HepG2 (cell line): Measurements from ENCODE around the gene OR10H2. TPM values are rescaled to one million over a fixed set of nuclear protein-coding genes. Genes with fewer than 3 reads are reported as not detected.

Experiments
- ATAC-seq: fragments of 200-7000 bp; cut with Tn5 transposase; 3 replicates; pipeline ENCODE4 v1.9.1; 2020; ENCODE audit warnings: mild to moderate bottlenecking, moderate library complexity
- BruUV-seq: library from RNA; stranded (reverse); fragments of 400-500 nt; replicated peaks from 2 replicates; lab custom pipeline; 2021; lab: Mats Ljungman, UMichigan
- CTCF ChIA-PET: fragments of 300-600 bp; formaldehyde crosslinking; extraction: SDS; loops from one replicate; lab custom pipeline; 2021; ENCODE audit warnings: low total read pairs, inconsistent platforms, low intra/inter-chr PET ratio; lab: Yijun Ruan, JAX
- POLR2A ChIA-PET: fragments of 350-600 bp; sonication (Branson Sonifier 250); formaldehyde crosslinking; loops from one replicate; lab custom pipeline; 2020; ENCODE audit warnings: antibody characterized with exemption, inconsistent platforms; lab: Yijun Ruan, JAX
- DNase-seq: peaks from one replicate; pipeline ENCODE4 v3.0.0-alpha.2; 2015; ENCODE audit warnings: low spot score
- FAIRE-seq: peaks from 3 replicates; lab custom pipeline; 2011; peaks lifted over from hg19 to GRCh38; lab: Jason Lieb, UNC
- H2AFZ ChIP-seq: one replicate; pipeline ENCODE4 v1.6.1; 2011; ENCODE audit warnings: low read length, inconsistent platforms
- H3K27ac ChIP-seq: fragments of 300-600 bp; 3 replicates; pipeline ENCODE4 v1.8.0; 2011; ENCODE audit warnings: mixed run types, mild to moderate bottlenecking, mixed read lengths, low read length, inconsistent platforms; ENCODE audit not compliant: insufficient read depth; ENCODE audit errors: extremely low read length
- H3K27me3 ChIP-seq, 2 experiments: fragments of 200-600 bp in 1 of 2; 2 replicates in 1 of 2; 3 replicates in 1 of 2; pipeline versions ENCODE4 v1.6.0 to v1.8.0; 2011; ENCODE audit warnings: low read length in 2 of 2, mild to moderate bottlenecking in 2 of 2, moderate library complexity in 2 of 2, inconsistent platforms in 1 of 2; ENCODE audit not compliant: insufficient read depth in 2 of 2, control insufficient read depth in 1 of 2
- H3K36me3 ChIP-seq, 2 experiments: fragments of 200-600 bp in 1 of 2; replicated peaks in 1 of 2; 2 replicates in 1 of 2; 3 replicates in 1 of 2; pipeline versions ENCODE4 v1.5.1 to v1.8.0; 2011; ENCODE audit warnings: low read length in 2 of 2, inconsistent platforms in 1 of 2; ENCODE audit not compliant: insufficient read depth in 2 of 2, control insufficient read depth in 1 of 2
- H3K4me1 ChIP-seq: 2 replicates; pipeline ENCODE4 v1.5.1; 2012; ENCODE audit warnings: low read length, inconsistent platforms; ENCODE audit not compliant: insufficient read depth
- H3K4me2 ChIP-seq: 2 replicates; pipeline ENCODE4 v1.6.0; 2011; ENCODE audit warnings: low read depth, low read length, inconsistent platforms
- H3K4me3 ChIP-seq, 3 experiments: fragments of 200-600 bp in 1 of 3; sonication (generic), shearing (Covaris generic) in 1 of 3; replicated peaks in 1 of 3; 2 replicates each; pipeline ENCODE4 v1.5.1; 2011 to 2016; ENCODE audit warnings: low read length in 3 of 3, inconsistent platforms in 2 of 3, low read depth in 2 of 3, mild to moderate bottlenecking in 2 of 3, control low read depth in 1 of 3, mixed read lengths in 1 of 3; ENCODE audit not compliant: insufficient read depth in 1 of 3
- H3K79me2 ChIP-seq: one replicate; pipeline ENCODE4 v1.6.1; 2011; ENCODE audit warnings: low read length, inconsistent platforms; ENCODE audit not compliant: insufficient read depth
- H3K9ac ChIP-seq: 2 replicates; pipeline ENCODE4 v1.6.0; 2011; ENCODE audit warnings: mild to moderate bottlenecking, low read depth, low read length, inconsistent platforms; ENCODE audit not compliant: insufficient read depth
- H3K9me3 ChIP-seq: 2 replicates; pipeline ENCODE4 v1.5.1; 2012; ENCODE audit warnings: mild to moderate bottlenecking, low read length
- H4K20me1 ChIP-seq: 2 replicates; pipeline ENCODE4 v1.6.0; 2011; ENCODE audit warnings: inconsistent platforms, mild to moderate bottlenecking, low read length, moderate library complexity; ENCODE audit not compliant: insufficient read depth
- CEBPB ChIP-seq: IDR thresholded peaks from 2 replicates; pipeline ENCODE4 v1.6.1; 2011; ENCODE audit warnings: low read depth, low read length, improper control_type of control experiment, borderline replicate concordance
- HNRNPH1 ChIP-seq: fragments of 200-400 bp; formaldehyde crosslinking; optimal IDR thresholded peaks from 2 replicates; pipeline ENCODE3; 2017; ENCODE audit warnings: mild to moderate bottlenecking, low read depth, low read length
- HOXA3 ChIP-seq: sonication (generic); formaldehyde crosslinking; IDR thresholded peaks from 2 replicates; pipeline ENCODE4 v1.5.0; 2020; ENCODE audit warnings: missing genetic modification reagents
- ZFX ChIP-seq: sonication (generic); formaldehyde crosslinking; IDR thresholded peaks from 2 replicates; pipeline ENCODE4 v1.4.0; 2020; ENCODE audit warnings: mild to moderate bottlenecking, low read depth, missing genetic modification reagents, moderate library complexity
- ZNF256 ChIP-seq: sonication (generic); formaldehyde crosslinking; conservative IDR thresholded peaks from 2 replicates; pipeline ENCODE4 v1.4.0; 2020; ENCODE audit warnings: missing genetic modification reagents
- ZNF30 ChIP-seq: sonication (generic); formaldehyde crosslinking; IDR thresholded peaks from 2 replicates; pipeline ENCODE4 v1.5.0; 2020; ENCODE audit warnings: mild to moderate bottlenecking, missing genetic modification reagents
- ZNF552 ChIP-seq: sonication (generic); formaldehyde crosslinking; IDR thresholded peaks from 2 replicates; pipeline ENCODE4 v1.9.0; 2022; ENCODE audit warnings: missing genetic modification reagents, mild to moderate bottlenecking, borderline replicate concordance
- whole genome bisulfite sequencing: methylation state at CpG from one replicate; pipeline ENCODE4 v1.1.6; 2017; ENCODE audit warnings: low lambda C conversion rate; 5-methylcytosine and 5-hydroxymethylcytosine counted together
- in situ Hi-C: cut with HindIII; loops from 2 replicates; pipeline ENCODE4 v1.10.0; 2017; ENCODE audit warnings: low pct_unique_long_range_greater_than_20kb; ENCODE audit not compliant: extremely low pct_ligation_motif_present
- intact Hi-C: fragments of 100-400 bp; cut with micrococcal nuclease; formaldehyde crosslinking; loops from one replicate; pipeline ENCODE4 v1.10.0; 2022; ENCODE audit not compliant: unreplicated experiment
- polyA plus RNA-seq, 8 experiments: library from polyadenylated mRNA; depleted of rRNA in 3 of 8; stranded (reverse) in 7 of 8; unstranded in 1 of 8; fragments of >200 nt; fragmentation: Illumina TruSeq in 4 of 8; extraction: Trizol in 4 of 8; gene quantifications; 2 replicates each; pipeline versions ENCODE4 v1.2.1 to v1.2.3, GENCODE V29; 2011 to 2016; ENCODE audit warnings: low read depth in 4 of 8, missing spikeins in 1 of 8, mixed read lengths in 1 of 8; ENCODE audit not compliant: insufficient read depth in 1 of 8
- total RNA-seq, 5 experiments: library from RNA; depleted of rRNA; stranded (reverse); fragments of >200 nt; fragmentation: Illumina TruSeq; extraction: Trizol; gene quantifications; 2 replicates each; pipeline ENCODE4 v1.2.3, GENCODE V29; 2016; ENCODE audit warnings: low read depth in 1 of 5
- TF ChIP-seq, protein P1 (sequence below): sonication (generic); formaldehyde crosslinking; IDR thresholded peaks from 2 replicates; pipeline ENCODE4 v1.5.1; 2020; ENCODE audit warnings: mild to moderate bottlenecking, moderate library complexity, missing genetic modification reagents

The OR10H2 gene
- total and polyA plus RNA-seq, 2 of the 13 experiments (the other 11 are each of a cell fraction or from before 2014, with no cell fraction given), result not detected

GRCh38 chr19:15776264-15776663 is 48.4 kb downstream of the OR10H2 start:
- BruUV-seq, result no TSS peak
- Histone ChIP-seq H3K4me3 (no peak overlapping the region), H3K27me3 (no peaks in the 10 kb centered on the region; a peak in 1 of 5 replicates), H4K20me1 (no peaks in the 10 kb centered on the region), H3K36me3 (no peaks in the 10 kb centered on the region), H3K79me2 (no peaks in the 10 kb centered on the region), H3K4me2 (no peak overlapping the region), H3K9me3 (no peaks in the 10 kb centered on the region), H2AFZ (no peak overlapping the region), H3K27ac (no peak overlapping the region), H3K4me1 (no peaks in the 10 kb centered on the region)
- in situ Hi-C loops (loop anchor here (5.0 kb wide), 1 partner anchor 99 kb away; no protein-coding TSS in a partner anchor), intact Hi-C loops (no loop called here)
- ATAC-seq, result no peak
- no peak for FAIRE-seq
- DNase-seq, result no peak
- POLR2A ChIA-PET, result no interaction called here
- CTCF ChIA-PET, result no interaction called here
- 20% methylated on average over 1 of the region's 4 CpGs for WGBS
- no peak for TF ChIP-seq CEBPB
- no peak for TF ChIP-seq ZNF30
- TF ChIP-seq ZFX (CRISPR knock-in tag), result no peak
- no peak for TF ChIP-seq ZNF256
- TF ChIP-seq ZNF552 (CRISPR knock-in tag), result no peak
- TF ChIP-seq, protein P1, sequence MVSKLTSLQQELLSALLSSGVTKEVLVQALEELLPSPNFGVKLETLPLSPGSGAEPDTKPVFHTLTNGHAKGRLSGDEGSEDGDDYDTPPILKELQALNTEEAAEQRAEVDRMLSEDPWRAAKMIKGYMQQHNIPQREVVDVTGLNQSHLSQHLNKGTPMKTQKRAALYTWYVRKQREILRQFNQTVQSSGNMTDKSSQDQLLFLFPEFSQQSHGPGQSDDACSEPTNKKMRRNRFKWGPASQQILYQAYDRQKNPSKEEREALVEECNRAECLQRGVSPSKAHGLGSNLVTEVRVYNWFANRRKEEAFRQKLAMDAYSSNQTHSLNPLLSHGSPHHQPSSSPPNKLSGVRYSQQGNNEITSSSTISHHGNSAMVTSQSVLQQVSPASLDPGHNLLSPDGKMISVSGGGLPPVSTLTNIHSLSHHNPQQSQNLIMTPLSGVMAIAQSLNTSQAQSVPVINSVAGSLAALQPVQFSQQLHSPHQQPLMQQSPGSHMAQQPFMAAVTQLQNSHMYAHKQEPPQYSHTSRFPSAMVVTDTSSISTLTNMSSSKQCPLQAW (CRISPR knock-in tag), result no peak
- TF ChIP-seq HNRNPH1, result no peak
- TF ChIP-seq HOXA3, result no peak
- TF ChIP-seq, all 625 proteins: peak for 0
- no peak overlapping the region for H3K9ac ChIP-seq
